ENCODE data around the gene HBG2.

DNA sequence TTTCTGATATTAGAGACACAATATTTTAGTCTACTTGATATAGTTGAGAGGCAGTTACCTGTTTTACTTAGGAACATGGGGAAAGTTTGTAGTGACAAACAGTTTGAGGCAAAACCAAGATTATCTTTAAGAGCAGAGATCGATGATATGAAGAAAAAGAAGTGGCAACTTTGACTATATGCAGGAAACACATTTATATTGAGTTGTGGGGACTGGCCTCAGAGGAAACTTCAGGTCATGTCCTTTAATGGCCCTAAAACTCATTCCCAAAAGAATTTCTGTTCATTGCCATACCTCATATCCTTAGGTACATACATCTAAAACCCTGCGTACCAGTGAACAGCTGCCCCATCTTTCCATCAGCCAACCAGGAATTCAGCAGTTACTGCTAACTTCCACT is 9.4 kb downstream of the HBG2 start:
- TF ChIP-seq, protein P1, sequence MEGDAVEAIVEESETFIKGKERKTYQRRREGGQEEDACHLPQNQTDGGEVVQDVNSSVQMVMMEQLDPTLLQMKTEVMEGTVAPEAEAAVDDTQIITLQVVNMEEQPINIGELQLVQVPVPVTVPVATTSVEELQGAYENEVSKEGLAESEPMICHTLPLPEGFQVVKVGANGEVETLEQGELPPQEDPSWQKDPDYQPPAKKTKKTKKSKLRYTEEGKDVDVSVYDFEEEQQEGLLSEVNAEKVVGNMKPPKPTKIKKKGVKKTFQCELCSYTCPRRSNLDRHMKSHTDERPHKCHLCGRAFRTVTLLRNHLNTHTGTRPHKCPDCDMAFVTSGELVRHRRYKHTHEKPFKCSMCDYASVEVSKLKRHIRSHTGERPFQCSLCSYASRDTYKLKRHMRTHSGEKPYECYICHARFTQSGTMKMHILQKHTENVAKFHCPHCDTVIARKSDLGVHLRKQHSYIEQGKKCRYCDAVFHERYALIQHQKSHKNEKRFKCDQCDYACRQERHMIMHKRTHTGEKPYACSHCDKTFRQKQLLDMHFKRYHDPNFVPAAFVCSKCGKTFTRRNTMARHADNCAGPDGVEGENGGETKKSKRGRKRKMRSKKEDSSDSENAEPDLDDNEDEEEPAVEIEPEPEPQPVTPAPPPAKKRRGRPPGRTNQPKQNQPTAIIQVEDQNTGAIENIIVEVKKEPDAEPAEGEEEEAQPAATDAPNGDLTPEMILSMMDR (IDR thresholded peaks at IDR 0.05 in 4 of 5, conservative IDR thresholded peaks at IDR 0.05 in 1 of 5) = no peak
- TF ChIP-seq POLR2A (IDR thresholded peaks at IDR 0.05) = no peak
